Motor neuron (in vitro differentiated cells): ENCODE results near the gene CXCL3. TPM values are rescaled to one million over a fixed set of nuclear protein-coding genes. Genes with fewer than 3 reads are reported as not detected.

Experiments used
- ATAC-seq, 8 experiments: fragments of 200-7000 bp; cut with Tn5 transposase; replicated peaks in 6 of 8; 2 replicates each; pipeline ENCODE4 v1.8.0; 2021; ENCODE audit warnings: mild to moderate bottlenecking in 8 of 8, moderate library complexity in 8 of 8
- H3K27ac ChIP-seq, 2 donors: fragments of 250-450 bp; sonication (Bioruptor Pico); 2 replicates each; pipeline ENCODE4 v1.9.0; 2021; ENCODE audit warnings: antibody characterized with exemption in 2 of 2, mild to moderate bottlenecking in 2 of 2, moderate library complexity in 1 of 2
- H3K4me1 ChIP-seq, 2 donors: fragments of 250-450 bp; sonication (Bioruptor Pico); replicated peaks in 1 of 2; 2 replicates each; pipeline ENCODE4 v1.6.1; 2021; ENCODE audit warnings: antibody characterized with exemption in 2 of 2, mild to moderate bottlenecking in 2 of 2, moderate library complexity in 1 of 2
- H3K4me3 ChIP-seq, 5 donors: fragments of 250-450 bp; sonication (Bioruptor Pico); 2 replicates each; pipeline ENCODE4 v1.9.0; 2021; ENCODE audit warnings: antibody characterized with exemption in 5 of 5, mild to moderate bottlenecking in 5 of 5, moderate library complexity in 4 of 5
- WGBS, 10 experiments: fragments of 450-650 bp; shearing (Covaris generic); methylation state at CpG; one replicate each; pipeline ENCODE4 v1.0.0; 2022; 5-methylcytosine and 5-hydroxymethylcytosine counted together
- in situ Hi-C, 9 experiments: fragments of 400-800 bp; cut with MboI; loops; one replicate each; pipeline ENCODE4 v1.15.0; 2021; ENCODE audit warnings: low sequenced_read_pairs in 9 of 9, low pct_unique_long_range_greater_than_20kb in 2 of 9; ENCODE audit not compliant: unreplicated experiment in 9 of 9
- total RNA-seq, 8 experiments: library from RNA; unstranded; fragments of 300-600 nt; gene quantifications; 2 replicates each; pipeline versions ENCODE4 v1.2.3 to v1.2.4, GENCODE V29; 2022

CXCL3 gene
- total RNA-seq, 8 experiments from 2014 or later, result 0.45 to 4.9 (median 1.3) TPM

DNA sequence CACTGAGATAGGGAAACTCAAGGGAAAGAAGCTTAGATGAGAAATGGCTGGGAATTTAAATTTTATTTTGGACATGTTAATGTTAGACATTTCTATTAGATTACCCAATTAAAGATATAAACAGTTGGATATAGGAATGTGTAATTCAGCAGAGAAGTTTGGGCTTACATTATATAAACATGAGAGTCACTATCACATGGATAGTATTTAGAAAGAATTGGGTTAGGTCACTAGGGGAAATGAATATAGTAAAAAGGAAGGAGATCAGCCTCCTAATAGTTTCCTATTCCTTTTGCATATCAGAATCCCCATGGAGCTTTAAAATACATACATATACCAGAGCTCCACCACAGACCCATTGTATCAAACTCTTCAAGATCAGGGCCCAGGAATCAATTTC is 20.4 kb downstream of the CXCL3 start:
- Histone ChIP-seq H3K4me3 (no peak overlapping the region), H3K4me1 (no peaks in the 10 kb centered on the region), H3K27ac (no peak overlapping the region)
- in situ Hi-C loops, result no loop called here
- ATAC-seq, result no peak

DNA sequence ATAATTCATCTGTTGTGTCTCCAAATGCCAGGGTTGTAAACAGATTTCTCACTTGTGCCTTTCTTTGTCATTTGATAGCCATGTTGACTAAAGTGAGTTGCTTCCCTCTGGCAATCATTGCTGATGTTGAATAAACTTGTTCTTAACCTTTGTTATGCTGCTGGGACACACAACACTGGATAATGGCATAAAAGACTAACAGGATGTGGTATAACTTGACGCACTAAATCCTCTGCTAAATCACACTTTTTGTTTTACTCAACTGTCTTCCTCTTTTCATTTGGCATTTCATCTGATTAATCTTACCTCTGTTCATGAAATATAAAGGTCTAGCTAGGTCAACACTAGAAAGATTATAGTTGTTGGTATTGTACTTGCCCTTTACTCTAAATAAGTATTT is 22.4 kb downstream of the CXCL3 start:
- ATAC-seq, result no peak
- Histone ChIP-seq H3K4me1 (peaks cover 0 to 5% of the 10 kb centered on the region in 2 donors), H3K27ac (no peak overlapping the region), H3K4me3 (no peak overlapping the region)
- WGBS, 10 experiments, result 63 to 100% (median 76%) methylated on average over 1 of the region's 1 CpG; no CpG with 5 or more reads in 2 of the 10 experiments
- in situ Hi-C loops, result no loop called here

- no peak for ATAC-seq
- Histone ChIP-seq H3K4me3 (no peak overlapping the region), H3K4me1 (peaks cover 0 to 5% of the 10 kb centered on the region in 2 donors), H3K27ac (no peak overlapping the region)
- 52 to 100% (median 76%) methylated on average over 1 to 3 of the region's 3 CpGs; no CpG with 5 or more reads in 1 of the 10 experiments for WGBS, 10 experiments
- in situ Hi-C loops, result no loop called here
Measured at GRCh38 chr4:74015126-74015780, 23.2 kb downstream of the CXCL3 start.

- in situ Hi-C loops, result no loop called here
- no peak overlapping the region for H3K27ac ChIP-seq
- 0 to 40% (median 0%) methylated on average over 1 of the region's 1 CpG; no CpG with 5 or more reads in 5 of the 10 experiments for WGBS, 10 experiments
- ATAC-seq, result no peak
- no peak overlapping the region for H3K4me3 ChIP-seq
- peaks cover 0 to 5% of the 10 kb centered on the region in 2 donors for H3K4me1 ChIP-seq
Measured at GRCh38 chr4:74014332-74014731, 24.2 kb downstream of the CXCL3 start.

DNA sequence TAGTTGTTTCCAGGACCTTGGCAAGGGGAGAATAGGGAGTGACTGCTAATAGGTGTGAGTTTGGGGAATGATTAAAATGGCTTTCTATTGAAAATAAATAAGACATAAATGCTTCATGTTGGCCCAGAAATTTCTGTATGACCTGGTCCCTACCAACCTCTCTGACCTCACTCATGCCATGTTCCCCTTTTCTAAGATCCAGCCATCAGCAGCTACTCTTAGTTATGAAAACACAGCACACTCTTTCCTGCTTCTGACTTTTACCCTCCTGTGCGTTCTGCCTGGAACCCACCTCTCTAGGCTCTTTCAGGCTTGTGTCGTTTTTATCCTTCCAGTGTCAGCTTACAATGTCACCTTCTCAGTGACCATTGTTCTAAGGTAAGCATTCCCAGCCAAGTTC is 25.2 kb downstream of the CXCL3 start:
- no peak for ATAC-seq
- WGBS, 10 experiments, result 0 to 100% (median 63%) methylated on average over 1 to 2 of the region's 2 CpGs; no CpG with 5 or more reads in 4 of the 10 experiments
- in situ Hi-C loops, result no loop called here
- peaks cover 0 to 5% of the 10 kb centered on the region in 2 donors for H3K4me1 ChIP-seq
- no peak overlapping the region for H3K4me3 ChIP-seq
- H3K27ac ChIP-seq, result no peak overlapping the region

DNA sequence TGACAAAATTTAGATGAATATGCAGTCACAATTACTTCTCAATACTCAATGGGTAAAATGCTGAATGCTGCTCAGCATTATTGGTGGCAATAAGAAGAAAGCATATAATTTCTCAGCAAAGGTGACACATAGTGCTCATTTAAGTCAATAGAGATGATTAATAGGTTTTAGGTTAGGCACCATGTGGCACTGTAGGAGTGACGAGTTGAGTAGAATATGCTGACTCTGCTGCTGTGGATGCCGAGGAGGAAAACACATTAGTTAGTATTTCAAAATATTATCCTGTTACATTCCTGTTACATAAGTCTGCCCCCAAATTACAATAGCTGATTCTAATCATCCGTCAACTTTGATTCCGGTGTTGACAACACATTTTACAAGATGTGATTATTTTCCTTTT is 26.4 kb downstream of the CXCL3 start:
- ATAC-seq, result peak in 5 of 8 experiments; percentile 75 to 98 (median 83)
- no peak overlapping the region for H3K27ac ChIP-seq
- no peak overlapping the region for H3K4me3 ChIP-seq
- H3K4me1 ChIP-seq, result peaks cover 0 to 5% of the 10 kb centered on the region in 2 donors
- 0 to 90% (median 68%) methylated on average over 2 to 4 of the region's 4 CpGs; no CpG with 5 or more reads in 3 of the 10 experiments for WGBS, 10 experiments
- in situ Hi-C loops, result no loop called here

- no peak overlapping the region for H3K4me3 ChIP-seq
- H3K27ac ChIP-seq, result no peak overlapping the region
- H3K4me1 ChIP-seq, result peaks cover 0 to 5% of the 10 kb centered on the region in 2 donors
- WGBS, 10 experiments, result 38 to 91% (median 86%) methylated on average over 2 to 3 of the region's 3 CpGs; no CpG with 5 or more reads in 3 of the 10 experiments
- in situ Hi-C loops, result no loop called here
- ATAC-seq, result no peak
Measured at GRCh38 chr4:74009307-74009706, 29.2 kb downstream of the CXCL3 start.

DNA sequence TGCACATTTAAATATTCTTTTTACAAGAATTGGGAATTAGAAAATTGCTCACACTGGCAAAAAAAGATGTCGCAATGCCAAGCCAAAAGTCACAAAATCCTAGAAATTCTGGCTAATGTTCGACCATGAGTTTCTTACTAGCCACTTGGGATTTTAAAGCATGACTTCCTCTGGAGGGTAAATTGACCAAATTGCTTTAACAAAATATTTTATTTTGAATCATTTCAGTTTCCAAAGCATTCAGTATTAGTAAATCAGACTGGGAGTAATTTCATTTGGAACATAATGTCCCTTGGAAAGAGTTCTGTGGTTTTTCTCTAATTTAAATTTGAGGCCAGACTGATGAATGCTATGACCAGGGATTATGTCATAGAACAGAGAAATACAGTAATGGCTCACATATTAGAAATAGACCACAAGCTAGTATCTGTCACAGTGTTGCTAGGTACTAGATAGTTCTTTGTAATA is 32.4 kb downstream of the CXCL3 start:
- in situ Hi-C loops, result no loop called here
- WGBS, 10 experiments, result 0 to 100% (median 64%) methylated on average over 1 to 2 of the region's 2 CpGs; no CpG with 5 or more reads in 2 of the 10 experiments
- H3K4me1 ChIP-seq, result no peaks in the 10 kb centered on the region
- no peak overlapping the region for H3K27ac ChIP-seq
- H3K4me3 ChIP-seq, result no peak overlapping the region
- peak in 2 of 8 experiments; percentile 33 to 52 for ATAC-seq

- no peak for ATAC-seq
- 0 to 100% (median 72%) methylated on average over 1 to 3 of the region's 3 CpGs for WGBS, 10 experiments
- in situ Hi-C loops, result no loop called here
- Histone ChIP-seq H3K4me1 (no peaks in the 10 kb centered on the region), H3K4me3 (no peak overlapping the region), H3K27ac (no peak overlapping the region)
Measured at GRCh38 chr4:74005528-74005927, 33.0 kb downstream of the CXCL3 start.

- no peaks in the 10 kb centered on the region for H3K4me1 ChIP-seq
- ATAC-seq, result no peak
- H3K27ac ChIP-seq, result no peak overlapping the region
- no peak overlapping the region for H3K4me3 ChIP-seq
- 29 to 100% (median 80%) methylated on average over 1 to 4 of the region's 4 CpGs; no CpG with 5 or more reads in 1 of the 10 experiments for WGBS, 10 experiments
- in situ Hi-C loops, result no loop called here
Measured at GRCh38 chr4:74004668-74005067, 33.8 kb downstream of the CXCL3 start.

DNA sequence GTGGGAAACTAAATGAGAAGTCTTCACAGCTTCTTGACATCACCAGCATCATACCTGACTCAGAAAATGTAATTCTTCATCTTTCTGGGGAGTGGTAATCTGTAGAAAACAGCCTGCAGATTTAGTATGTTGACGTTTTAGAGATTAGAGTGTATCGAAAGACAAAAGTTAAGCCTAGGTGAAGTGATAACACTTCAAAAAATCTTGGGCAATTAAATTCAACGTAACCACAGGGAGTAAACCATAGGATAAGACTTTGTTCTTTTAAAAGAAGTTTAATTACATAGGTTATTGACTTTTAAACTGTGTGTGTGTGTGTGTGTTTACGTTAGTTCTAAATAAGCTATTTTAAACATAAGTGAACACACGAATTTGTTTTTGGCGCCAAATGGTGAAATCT is 38.2 kb downstream of the CXCL3 start:
- Histone ChIP-seq H3K4me1 (no peaks in the 10 kb centered on the region), H3K4me3 (no peak overlapping the region), H3K27ac (no peak overlapping the region)
- ATAC-seq, result no peak
- WGBS, 10 experiments, result 55 to 100% (median 83%) methylated on average over 2 to 6 of the region's 6 CpGs
- in situ Hi-C loops, result no loop called here

DNA sequence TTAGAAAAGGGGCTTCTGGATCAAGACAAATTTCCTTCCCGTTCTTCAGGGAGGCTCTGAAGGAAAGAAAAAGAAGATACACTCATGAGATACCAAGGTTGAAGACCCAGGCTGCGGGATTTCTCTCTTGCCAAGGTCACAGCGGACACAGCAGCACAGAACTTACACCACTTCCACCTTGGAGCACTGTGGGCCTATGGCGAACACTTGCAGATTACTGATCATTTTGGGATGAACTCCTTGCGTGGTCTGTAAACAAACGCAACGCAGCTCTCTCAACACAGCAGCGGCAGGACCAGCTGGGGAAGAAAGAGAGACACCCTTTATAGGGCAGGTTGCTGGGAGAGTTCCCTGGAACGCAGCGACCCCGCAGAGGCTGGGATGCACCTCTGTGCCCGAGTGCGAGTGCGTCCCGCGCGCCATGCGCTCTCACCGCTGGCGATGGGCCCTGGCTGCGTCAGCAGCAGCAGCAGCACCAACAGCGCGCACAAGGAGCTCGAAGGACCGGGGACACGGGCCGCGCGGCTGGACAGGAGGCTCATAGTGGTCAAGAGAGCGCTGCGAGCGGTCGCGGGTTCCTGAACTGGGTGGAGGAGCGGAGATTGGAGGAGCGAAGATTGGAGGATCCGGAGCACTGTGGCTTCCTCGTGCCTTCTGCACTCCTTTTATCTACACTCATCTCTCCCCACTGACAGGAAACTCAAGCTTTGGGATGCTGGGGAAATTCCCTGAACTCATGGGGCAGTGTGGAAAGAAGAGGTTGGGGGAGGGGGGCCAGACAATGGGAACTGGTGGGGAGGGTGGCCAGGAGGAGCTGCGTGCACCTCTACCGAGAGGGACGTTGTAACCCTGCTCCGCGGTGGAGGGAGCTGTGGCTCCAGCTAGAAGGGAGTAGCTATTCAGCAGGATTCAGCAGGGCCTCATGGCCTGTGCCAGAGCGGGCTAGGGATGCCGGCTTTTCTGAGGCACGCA is 40.2 kb downstream of the CXCL3 start, which contains the start of gene CXCL5:
TSS of gene CXCL5 (minus strand) at position 638 of the 972 bp plus-strand sequence. CDS start at position 542, 96 bp downstream.
- in situ Hi-C loops, result no loop called here
- H3K4me1 ChIP-seq, result no peaks in the 10 kb centered on the region
- H3K4me3 ChIP-seq, result peak within 1 kb of the TSS in 2 of 5 donors; percentile 6 to 26
- 0 to 96% (median 80%) methylated on average over 2 to 12 of the region's 46 CpGs; no CpG with 5 or more reads in 1 of the 10 experiments for WGBS, 10 experiments
- peak in 5 of 8 experiments; percentile 32 to 98 (median 77) for ATAC-seq
- no peak within 1 kb of the TSS for H3K27ac ChIP-seq

GRCh38 chr4:73992050-73992449 is 46.4 kb downstream of the CXCL3 start:
- no peak for ATAC-seq
- H3K27ac ChIP-seq, result no peak overlapping the region
- H3K4me3 ChIP-seq, result no peak overlapping the region
- in situ Hi-C loops, result no loop called here
- WGBS, 10 experiments, result 0 to 20% (median 0%) methylated on average over 1 of the region's 1 CpG; no CpG with 5 or more reads in 4 of the 10 experiments
- no peaks in the 10 kb centered on the region for H3K4me1 ChIP-seq
